ENCODE data around the gene LRRC23.
"Not testable (repeated sequence)": the region's sequence is repeated elsewhere in the genome, so short reads cannot be mapped to it uniquely, and the experiment has no call there.

DNA sequence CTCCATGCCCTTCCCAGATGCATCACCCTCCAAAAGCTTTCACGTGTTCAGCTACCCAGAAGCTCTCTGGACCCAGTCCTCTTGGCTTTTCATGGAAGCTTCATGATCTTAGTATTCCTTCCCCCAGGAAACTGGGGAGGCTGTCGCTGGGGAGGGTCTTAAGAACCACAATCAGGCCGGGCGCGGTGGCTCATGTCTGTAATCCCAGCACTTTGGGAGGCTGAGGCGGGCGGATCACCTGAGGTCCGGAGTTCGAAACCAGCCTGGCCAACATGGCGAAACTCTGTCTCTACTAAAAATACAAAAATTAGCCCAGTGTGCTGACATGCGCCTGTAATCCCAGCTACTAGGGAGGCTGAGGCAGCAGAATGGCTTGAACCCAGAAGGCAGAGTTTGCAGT, 3.5 kb downstream of the LRRC23 start:
- not testable (repeated sequence) for TF ChIP-seq CTCF (IDR thresholded peaks at IDR 0.05; ENCODE audit: insufficient read depth, low read length); POLR2AphosphoS5 (IDR thresholded peaks at IDR 0.05; ENCODE audit: low read depth); GABPA (IDR thresholded peaks at IDR 0.05; ENCODE audit: low read depth)
- TF ChIP-seq, protein P1, sequence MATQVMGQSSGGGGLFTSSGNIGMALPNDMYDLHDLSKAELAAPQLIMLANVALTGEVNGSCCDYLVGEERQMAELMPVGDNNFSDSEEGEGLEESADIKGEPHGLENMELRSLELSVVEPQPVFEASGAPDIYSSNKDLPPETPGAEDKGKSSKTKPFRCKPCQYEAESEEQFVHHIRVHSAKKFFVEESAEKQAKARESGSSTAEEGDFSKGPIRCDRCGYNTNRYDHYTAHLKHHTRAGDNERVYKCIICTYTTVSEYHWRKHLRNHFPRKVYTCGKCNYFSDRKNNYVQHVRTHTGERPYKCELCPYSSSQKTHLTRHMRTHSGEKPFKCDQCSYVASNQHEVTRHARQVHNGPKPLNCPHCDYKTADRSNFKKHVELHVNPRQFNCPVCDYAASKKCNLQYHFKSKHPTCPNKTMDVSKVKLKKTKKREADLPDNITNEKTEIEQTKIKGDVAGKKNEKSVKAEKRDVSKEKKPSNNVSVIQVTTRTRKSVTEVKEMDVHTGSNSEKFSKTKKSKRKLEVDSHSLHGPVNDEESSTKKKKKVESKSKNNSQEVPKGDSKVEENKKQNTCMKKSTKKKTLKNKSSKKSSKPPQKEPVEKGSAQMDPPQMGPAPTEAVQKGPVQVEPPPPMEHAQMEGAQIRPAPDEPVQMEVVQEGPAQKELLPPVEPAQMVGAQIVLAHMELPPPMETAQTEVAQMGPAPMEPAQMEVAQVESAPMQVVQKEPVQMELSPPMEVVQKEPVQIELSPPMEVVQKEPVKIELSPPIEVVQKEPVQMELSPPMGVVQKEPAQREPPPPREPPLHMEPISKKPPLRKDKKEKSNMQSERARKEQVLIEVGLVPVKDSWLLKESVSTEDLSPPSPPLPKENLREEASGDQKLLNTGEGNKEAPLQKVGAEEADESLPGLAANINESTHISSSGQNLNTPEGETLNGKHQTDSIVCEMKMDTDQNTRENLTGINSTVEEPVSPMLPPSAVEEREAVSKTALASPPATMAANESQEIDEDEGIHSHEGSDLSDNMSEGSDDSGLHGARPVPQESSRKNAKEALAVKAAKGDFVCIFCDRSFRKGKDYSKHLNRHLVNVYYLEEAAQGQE (IDR thresholded peaks at IDR 0.05; ENCODE audit: insufficient replicate concordance, low read depth) = not testable (repeated sequence)
